Neural progenitor cell (in vitro differentiated cells): ENCODE results near the gene AUTS2.

Source experiments
- EZH2 ChIP-seq: fragments of 200-600 bp; sonication (generic); IDR thresholded peaks from 2 replicates; pipeline ENCODE4 v1.6.1; 2017; ENCODE audit warnings: antibody characterized with exemption, mild to moderate bottlenecking, moderate library complexity
- EZH2phosphoT487 ChIP-seq: fragments of 200-600 bp; sonication (generic); IDR thresholded peaks from 2 replicates; pipeline ENCODE4 v1.6.1; 2017; ENCODE audit warnings: antibody characterized with exemption

DNA sequence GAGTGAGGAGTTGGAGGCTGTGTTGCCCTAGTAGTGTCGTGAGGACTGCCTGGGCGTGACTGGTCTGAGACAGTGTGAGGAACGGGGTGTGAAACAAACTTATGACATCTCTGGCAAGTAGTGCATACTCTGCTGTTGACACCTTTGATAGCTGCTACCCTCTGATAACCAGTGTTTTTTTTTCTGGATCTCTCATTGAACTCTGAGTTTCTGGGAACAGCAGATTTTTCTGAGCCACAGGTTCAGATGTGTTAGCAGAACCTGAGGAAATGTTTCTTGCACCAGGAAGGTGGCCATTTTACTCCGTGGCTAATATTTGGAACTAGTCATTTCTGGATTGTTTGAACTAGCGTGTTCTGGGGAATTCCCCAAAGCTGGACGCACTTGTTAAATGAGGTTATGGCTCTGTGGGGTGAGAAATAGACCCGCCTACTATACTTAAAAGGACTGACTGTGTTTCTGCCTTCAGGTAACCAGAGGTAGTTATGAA is 52.9 kb downstream of the AUTS2 start:
- TF ChIP-seq EZH2, result no peak
- no peak for TF ChIP-seq EZH2phosphoT487
